HepG2 (cell line): Measurements from ENCODE around the gene CPN1. TPM values are rescaled to one million over a fixed set of nuclear protein-coding genes. Genes with fewer than 3 reads are reported as not detected.

Experiments used
- ETV6 ChIP-seq: sonication (generic); formaldehyde crosslinking; conservative IDR thresholded peaks from 2 replicates; pipeline ENCODE4 v1.4.0; 2020; ENCODE audit warnings: missing genetic modification reagents
- FOXA3 ChIP-seq: IDR thresholded peaks from 2 replicates; pipeline ENCODE4 v1.6.1; 2016; ENCODE audit warnings: missing genetic modification reagents, missing compliant biosample characterization
- FUBP1 ChIP-seq: sonication (generic); formaldehyde crosslinking; IDR thresholded peaks from 2 replicates; pipeline ENCODE4 v1.5.1; 2020; ENCODE audit warnings: missing genetic modification reagents, mild to moderate bottlenecking, borderline replicate concordance
- KAT7 ChIP-seq: IDR thresholded peaks from 2 replicates; pipeline ENCODE4 v1.6.1; 2018; ENCODE audit warnings: borderline replicate concordance, missing compliant biosample characterization
- KDM5A ChIP-seq: fragments of 200-600 bp; sonication (generic); IDR thresholded peaks from 2 replicates; pipeline ENCODE4 v1.7.0; 2018; ENCODE audit warnings: antibody characterized with exemption, mild to moderate bottlenecking, low read length, borderline replicate concordance
- KLF16 ChIP-seq, 2 experiments: sonication (generic) in 1 of 2; formaldehyde crosslinking in 1 of 2; IDR thresholded peaks; 2 replicates each; pipeline versions ENCODE4 v1.6.1 to v1.8.0; 2016 to 2023; ENCODE audit warnings: missing genetic modification reagents in 2 of 2, missing compliant biosample characterization in 1 of 2
- MAX ChIP-seq: IDR thresholded peaks from 2 replicates; pipeline ENCODE4 v1.6.1; 2012; ENCODE audit warnings: inconsistent platforms
- NONO ChIP-seq, 2 experiments: fragments of 450-650 bp in 1 of 2; sonication (generic) in 1 of 2; formaldehyde crosslinking in 1 of 2; IDR thresholded peaks in 1 of 2; conservative IDR thresholded peaks in 1 of 2; 2 replicates each; pipeline versions ENCODE4 v1.6.1 to v1.8.0; 2017 to 2022; ENCODE audit warnings: mild to moderate bottlenecking in 1 of 2, missing genetic modification reagents in 1 of 2, moderate library complexity in 1 of 2
- NPAS2 ChIP-seq: sonication (generic); formaldehyde crosslinking; IDR thresholded peaks from 2 replicates; pipeline ENCODE4 v1.8.0; 2022; ENCODE audit warnings: mild to moderate bottlenecking, missing genetic modification reagents, borderline replicate concordance
- POLR2G ChIP-seq: fragments of 200-400 bp; formaldehyde crosslinking; IDR thresholded peaks from 2 replicates; pipeline ENCODE4 v1.6.1; 2018; ENCODE audit warnings: mild to moderate bottlenecking, low read depth, low read length, moderate library complexity
- PRPF4 ChIP-seq: fragments of 200-400 bp; formaldehyde crosslinking; IDR thresholded peaks from 2 replicates; pipeline ENCODE4 v1.6.1; 2016; ENCODE audit warnings: low read length, low read depth; ENCODE audit not compliant: poor library complexity, severe bottlenecking
- RBM22 ChIP-seq: fragments of 200-400 bp; formaldehyde crosslinking; optimal IDR thresholded peaks from 2 replicates; pipeline ENCODE3; 2017; ENCODE audit warnings: mild to moderate bottlenecking, low read length, moderate library complexity
- RXRB ChIP-seq: IDR thresholded peaks from 2 replicates; pipeline ENCODE4 v1.6.1; 2016; ENCODE audit warnings: borderline replicate concordance, missing genetic modification reagents, missing compliant biosample characterization
- SALL2 ChIP-seq: sonication (generic); formaldehyde crosslinking; IDR thresholded peaks from 2 replicates; pipeline ENCODE4 v1.8.1; 2023; ENCODE audit warnings: mild to moderate bottlenecking, missing genetic modification reagents, inconsistent platforms
- SMAD1 ChIP-seq: sonication (generic); formaldehyde crosslinking; IDR thresholded peaks from 2 replicates; pipeline ENCODE4 v1.4.0; 2020; ENCODE audit warnings: missing genetic modification reagents, low read depth, mild to moderate bottlenecking, borderline replicate concordance
- SPEN ChIP-seq: sonication (generic); formaldehyde crosslinking; IDR thresholded peaks from 2 replicates; pipeline ENCODE4 v1.5.1; 2020; ENCODE audit warnings: low read depth, mild to moderate bottlenecking, missing genetic modification reagents
- TGIF2 ChIP-seq: IDR thresholded peaks from 2 replicates; pipeline ENCODE4 v1.6.1; 2016; ENCODE audit warnings: control low read depth, missing compliant biosample characterization
- THAP8 ChIP-seq: sonication (generic); formaldehyde crosslinking; IDR thresholded peaks from 2 replicates; pipeline ENCODE4 v1.5.1; 2020; ENCODE audit warnings: missing genetic modification reagents, mild to moderate bottlenecking, borderline replicate concordance
- ZNF263 ChIP-seq: sonication (generic); formaldehyde crosslinking; IDR thresholded peaks from 2 replicates; pipeline ENCODE4 v1.4.0; 2020; ENCODE audit warnings: missing genetic modification reagents
- ZNF317 ChIP-seq: sonication (generic); formaldehyde crosslinking; IDR thresholded peaks from 2 replicates; pipeline ENCODE4 v1.5.0; 2020; ENCODE audit warnings: mild to moderate bottlenecking, missing genetic modification reagents
- ZNF691 ChIP-seq: sonication (generic); formaldehyde crosslinking; IDR thresholded peaks from 2 replicates; pipeline ENCODE4 v1.4.0; 2020; ENCODE audit warnings: missing genetic modification reagents, low read depth, mild to moderate bottlenecking, borderline replicate concordance
- ZNF768 ChIP-seq: sonication (generic); formaldehyde crosslinking; IDR thresholded peaks from 2 replicates; pipeline ENCODE4 v1.4.0; 2020; ENCODE audit warnings: missing genetic modification reagents
- ZNF839 ChIP-seq: sonication (generic); formaldehyde crosslinking; IDR thresholded peaks from 2 replicates; pipeline ENCODE4 v1.4.0; 2020; ENCODE audit warnings: missing genetic modification reagents, mild to moderate bottlenecking, borderline replicate concordance
- ZSCAN5A ChIP-seq: sonication (generic); formaldehyde crosslinking; IDR thresholded peaks from 2 replicates; pipeline ENCODE4 v1.8.0; 2022; ENCODE audit warnings: mild to moderate bottlenecking, missing genetic modification reagents, borderline replicate concordance
- polyA plus RNA-seq, 8 experiments: library from polyadenylated mRNA; depleted of rRNA in 3 of 8; stranded (reverse) in 7 of 8; unstranded in 1 of 8; fragments of >200 nt; fragmentation: Illumina TruSeq in 4 of 8; extraction: Trizol in 4 of 8; gene quantifications; 2 replicates each; pipeline versions ENCODE4 v1.2.1 to v1.2.3, GENCODE V29; 2011 to 2016; ENCODE audit warnings: low read depth in 4 of 8, missing spikeins in 1 of 8, mixed read lengths in 1 of 8; ENCODE audit not compliant: insufficient read depth in 1 of 8
- total RNA-seq, 5 experiments: library from RNA; depleted of rRNA; stranded (reverse); fragments of >200 nt; fragmentation: Illumina TruSeq; extraction: Trizol; gene quantifications; 2 replicates each; pipeline ENCODE4 v1.2.3, GENCODE V29; 2016; ENCODE audit warnings: low read depth in 1 of 5

CPN1 gene
- total and polyA plus RNA-seq, 2 of the 13 experiments (the other 11 are each of a cell fraction or from before 2014, with no cell fraction given): 17.3 to 35.1 TPM

- peak; percentile 34; the same call in 1 of the 2 replicates for TF ChIP-seq RXRB (CRISPR knock-in tag)
- TF ChIP-seq FUBP1 (CRISPR knock-in tag): no peak
- peak; percentile 56; the same call in 1 of the 2 replicates for TF ChIP-seq FOXA3 (CRISPR knock-in tag)
- peak; percentile 53 for TF ChIP-seq POLR2G
- no peak for TF ChIP-seq NONO (IDR thresholded peaks at IDR 0.05)
- 0 out of 2 replicates have a peak, but pooled peaks have one; percentile 30 for TF ChIP-seq NONO (CRISPR knock-in tag; conservative IDR thresholded peaks at IDR 0.05)
- TF ChIP-seq ETV6 (CRISPR knock-in tag): no peak
- TF ChIP-seq MAX: no peak
- TF ChIP-seq THAP8 (CRISPR knock-in tag): no peak
- peak in 1 of 2 experiments; percentile 33; a peak in 1 of 4 replicates for TF ChIP-seq KLF16 (CRISPR knock-in tag; IDR thresholded peaks at IDR 0.05)
- no peak for TF ChIP-seq ZNF768 (CRISPR knock-in tag)
- 0 out of 2 replicates have a peak, but pooled peaks have one; percentile 29 for TF ChIP-seq SALL2 (CRISPR knock-in tag)
- no peak for TF ChIP-seq PRPF4
- TF ChIP-seq ZSCAN5A (CRISPR knock-in tag): no peak
- TF ChIP-seq ZNF839: no peak
- no peak for TF ChIP-seq SPEN (CRISPR knock-in tag)
- TF ChIP-seq KAT7 (CRISPR knock-in tag): peak; percentile 66; the same call in 1 of the 2 replicates
- TF ChIP-seq RBM22: no peak
- 0 out of 2 replicates have a peak, but pooled peaks have one; percentile 31 for TF ChIP-seq NPAS2
- TF ChIP-seq ZNF317 (CRISPR knock-in tag): peak; percentile 59; the same call in 1 of the 2 replicates
- no peak for TF ChIP-seq SMAD1 (CRISPR knock-in tag)
- 0 out of 2 replicates have a peak, but pooled peaks have one; percentile 26 for TF ChIP-seq TGIF2
- TF ChIP-seq ZNF691: no peak; the same call in 1 of the 2 replicates
- peak; percentile 49 for TF ChIP-seq KDM5A
- no peak for TF ChIP-seq ZNF263
Observed at GRCh38 chr10:100100651-100101184, 19.0 kb upstream of the CPN1 start (continued).
